NCI-H128 (cell line): ENCODE results near the gene CDKN1B.
A peak's percentile ranks its signal among the peaks of the same experiment; 100 is the strongest.
"Not testable (repeated sequence)": the region's sequence is repeated elsewhere in the genome, so short reads cannot be mapped to it uniquely, and the experiment has no call there.

ENCODE experiments used
- DNase-seq: peaks from one replicate; lab custom pipeline; 2025; ENCODE audit not compliant: unreplicated experiment; lab: John Stamatoyannopoulos, UW

The CDKN1B gene

DNA sequence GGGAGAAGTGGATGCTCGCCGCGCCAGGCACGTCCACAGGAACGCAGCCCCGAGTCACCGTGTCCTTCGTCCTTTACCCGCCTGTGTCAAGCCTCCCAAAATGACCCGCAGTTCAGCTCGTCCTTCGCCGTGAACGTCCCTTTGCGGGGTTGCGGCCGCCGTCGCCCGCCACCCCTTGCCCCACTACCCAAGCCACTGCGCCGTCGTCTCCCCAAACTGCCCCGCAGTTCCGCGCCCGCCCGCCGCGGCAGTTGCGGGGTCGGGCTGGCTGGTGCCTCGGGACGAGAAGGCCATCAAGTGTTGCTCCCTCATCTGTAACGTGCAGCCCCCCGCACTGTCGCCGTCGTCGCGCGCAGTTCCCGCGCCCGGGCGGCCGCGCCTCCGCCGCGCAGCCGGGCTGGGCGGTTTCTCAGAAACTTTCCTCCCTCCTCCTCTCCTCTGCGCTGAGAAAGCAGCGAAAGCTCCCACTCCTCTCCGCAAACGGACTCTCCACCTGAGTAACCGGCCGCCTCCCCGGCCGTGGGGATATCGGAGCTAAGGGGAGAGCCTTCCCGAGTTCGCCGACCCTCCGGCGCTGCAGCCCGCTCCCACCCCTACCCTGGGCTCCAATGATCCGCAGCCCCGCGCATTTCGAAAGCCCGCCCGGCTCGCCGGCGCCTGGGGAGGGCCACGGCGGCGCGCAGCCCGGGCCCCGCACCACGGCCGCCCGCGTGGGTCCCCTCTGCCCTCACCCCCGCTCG is 6.7 kb downstream of the CDKN1B start:
- DNase-seq = no peak

DNA sequence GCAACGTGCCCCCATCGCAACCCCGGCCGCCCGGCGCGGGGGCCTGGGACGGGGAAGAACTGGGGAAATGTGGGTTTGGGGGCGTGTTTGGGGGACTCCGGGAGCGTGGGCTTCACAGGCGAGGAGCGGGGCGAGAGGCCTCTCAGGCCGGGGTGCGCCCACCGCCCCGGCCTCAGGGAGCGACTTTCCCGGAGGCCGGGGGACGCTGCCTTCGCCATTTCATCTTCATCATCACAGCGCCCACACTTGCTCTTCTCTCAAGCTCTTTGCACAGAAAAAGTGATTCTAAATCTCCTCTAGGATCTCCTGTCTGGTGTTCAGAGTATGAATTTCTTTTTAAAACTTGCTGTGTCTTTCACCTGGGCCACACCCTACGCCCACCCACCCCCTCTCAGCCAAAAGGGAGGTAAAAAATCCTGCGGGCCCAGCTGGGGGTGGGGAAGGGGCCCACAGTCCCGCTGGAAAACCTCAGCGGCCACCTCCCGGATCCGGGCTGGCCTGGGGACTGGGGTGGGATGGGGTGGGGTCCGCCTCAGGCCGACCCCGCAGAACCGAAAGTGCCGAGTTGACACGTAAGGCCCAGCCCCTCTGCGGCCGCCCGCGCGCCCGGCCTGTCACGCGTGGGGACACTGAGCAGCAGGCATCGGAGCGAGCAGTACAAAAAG is 7.4 kb downstream of the CDKN1B start:
- no peak for DNase-seq

DNA sequence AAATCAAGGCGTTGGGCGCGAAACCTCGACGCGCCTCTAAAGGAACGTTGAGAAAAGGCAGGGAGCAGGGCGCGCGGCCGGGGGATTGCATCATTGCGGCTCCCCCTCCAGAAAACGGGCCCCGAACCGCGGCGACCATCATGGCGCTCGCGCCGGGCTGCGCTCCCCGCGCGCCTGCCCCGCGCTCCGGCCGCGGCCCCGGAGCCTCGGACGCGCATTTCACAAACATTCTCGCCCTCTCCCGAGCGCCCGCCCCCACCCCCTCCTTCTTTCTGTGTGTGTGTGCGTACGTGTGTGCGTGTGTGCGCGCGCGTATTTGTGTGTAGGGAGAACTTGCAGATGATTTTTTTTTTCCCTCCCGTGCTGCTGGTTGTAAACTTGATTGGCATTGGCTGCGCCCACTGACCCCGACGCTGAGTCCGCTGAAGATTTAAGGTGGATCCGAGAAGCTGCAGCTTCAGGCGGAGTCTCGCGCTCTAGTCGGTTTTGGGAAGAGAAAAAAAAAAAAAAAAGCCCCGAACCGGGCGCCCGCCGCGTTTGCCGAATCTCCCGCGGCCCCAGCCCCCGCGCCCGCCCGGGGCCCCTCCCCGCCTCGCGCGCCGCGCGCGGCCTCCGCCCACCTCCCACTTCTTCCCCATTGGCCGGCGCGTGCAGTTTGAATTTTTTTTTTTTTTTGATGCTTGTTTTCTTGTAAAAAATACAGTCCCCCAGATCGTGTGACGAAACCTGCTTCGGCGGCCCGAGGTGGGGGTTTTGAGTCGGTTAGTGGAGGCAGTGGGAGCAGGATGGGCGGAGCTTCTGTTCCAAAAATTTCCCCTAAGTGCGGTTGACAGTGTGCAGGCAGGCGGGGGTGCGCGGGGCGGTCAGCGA is 8.2 kb downstream of the CDKN1B start:
- peak; percentile 99 for DNase-seq

DNA sequence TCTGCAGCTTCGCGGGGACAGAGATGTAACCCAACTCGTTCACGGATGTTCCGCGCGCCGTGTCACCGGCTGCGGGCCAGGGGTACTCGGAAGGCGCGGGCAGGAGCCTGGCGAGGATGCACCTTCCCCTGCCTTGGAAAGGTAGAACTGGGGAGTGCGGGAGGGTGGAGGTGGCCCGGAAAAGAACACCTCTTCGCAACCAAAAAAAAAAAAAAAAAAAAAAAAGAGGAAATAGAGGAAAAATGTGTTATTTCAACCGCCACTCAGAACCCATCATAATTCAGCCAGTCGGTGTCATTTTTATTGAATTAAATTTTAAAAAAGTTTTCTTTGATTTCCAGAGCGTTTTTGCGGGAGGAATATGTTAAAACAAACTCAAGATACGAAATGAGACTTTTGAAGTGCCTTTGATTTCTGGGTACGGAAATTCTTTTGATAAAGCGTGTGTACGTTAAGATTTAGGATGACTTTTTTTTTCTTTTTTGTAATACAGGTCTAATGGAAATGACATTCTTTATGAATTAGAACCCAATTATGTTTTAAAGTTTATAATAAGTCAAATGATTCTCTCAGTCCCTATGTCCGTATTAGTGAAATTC is 8.9 kb downstream of the CDKN1B start:
- DNase-seq = no peak

DNA sequence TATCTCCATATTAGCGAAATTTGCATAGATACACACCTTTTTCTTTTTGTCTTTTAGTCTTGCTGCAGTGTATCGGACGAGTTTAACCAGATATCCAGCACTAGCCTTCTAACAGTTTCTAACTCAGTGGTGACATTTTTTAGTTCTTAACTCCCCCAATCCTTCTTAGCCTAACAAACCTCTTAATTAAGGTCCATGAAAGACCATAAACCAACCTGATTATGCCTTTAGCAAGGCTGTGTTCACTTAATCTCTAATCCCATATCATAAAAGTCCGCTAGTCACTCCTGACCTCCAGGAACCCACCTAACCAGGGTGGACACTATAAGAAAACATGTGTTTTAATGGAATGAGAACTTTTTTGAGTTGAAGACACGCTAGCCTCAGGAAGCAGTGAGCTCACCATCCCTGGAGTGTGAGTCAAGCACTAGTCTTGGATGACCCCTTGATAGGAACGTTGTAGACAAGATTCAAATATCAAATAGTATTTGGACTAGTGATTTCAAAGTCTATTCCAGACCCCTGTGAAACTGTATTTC is 9.5 kb downstream of the CDKN1B start:
- DNase-seq = no peak

DNA sequence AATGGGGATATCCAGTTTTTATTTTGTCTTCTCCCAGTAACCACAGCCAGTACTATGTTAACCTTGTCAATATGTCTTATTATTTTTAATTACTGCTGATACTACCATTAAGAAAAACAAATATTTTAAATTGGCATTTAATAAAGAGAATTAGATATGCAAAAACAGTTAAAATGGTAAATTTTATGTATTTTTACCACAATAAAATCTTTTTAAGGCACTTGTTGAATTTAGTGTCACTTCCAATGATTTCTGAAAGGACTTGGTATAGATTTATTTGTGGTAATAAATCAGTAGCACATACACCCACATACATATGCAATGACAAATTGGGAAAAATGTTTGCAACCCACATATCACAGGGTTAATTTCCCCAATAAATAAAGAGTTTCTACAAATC is 14.0 kb downstream of the CDKN1B start:
- DNase-seq = no peak

DNA sequence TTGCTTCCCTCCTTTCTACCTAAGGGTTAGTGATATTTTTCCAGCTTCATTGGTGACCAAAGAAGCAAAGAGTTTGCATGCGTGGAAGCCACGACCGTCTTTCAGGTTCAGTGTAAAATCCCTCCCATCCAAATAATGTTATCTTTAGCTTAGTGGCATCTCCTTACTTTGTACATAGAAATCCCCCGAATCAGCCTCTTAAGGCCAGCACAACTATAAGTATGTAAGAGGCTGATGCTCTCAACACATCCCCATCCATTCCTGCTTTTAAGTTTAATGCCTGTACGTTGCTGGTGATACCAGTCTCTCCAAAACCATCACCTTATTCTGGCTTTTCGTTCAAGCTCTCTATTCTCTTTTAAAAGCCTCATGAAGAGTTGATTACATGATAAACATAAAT is 14.6 kb downstream of the CDKN1B start:
- DNase-seq = no peak

DNA sequence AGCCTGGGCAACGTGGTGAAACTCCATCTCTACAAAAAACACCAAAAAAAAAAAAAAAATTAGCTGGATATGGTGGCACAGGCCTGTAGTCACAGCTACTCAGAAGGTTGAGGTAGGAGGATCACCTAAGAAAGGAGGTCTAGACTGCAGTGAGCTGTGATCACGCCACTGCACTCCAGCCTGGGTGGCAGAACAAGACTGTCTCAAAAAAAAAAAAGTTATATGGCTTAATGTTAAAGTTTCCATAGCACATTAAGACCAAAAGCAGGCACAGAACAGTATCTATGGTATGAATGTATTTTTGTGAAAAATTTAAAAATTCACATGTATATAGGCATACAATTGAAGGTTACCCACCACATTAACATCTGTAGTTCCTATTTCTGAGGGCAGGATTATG is 15.9 kb downstream of the CDKN1B start:
- DNase-seq = no peak

DNA sequence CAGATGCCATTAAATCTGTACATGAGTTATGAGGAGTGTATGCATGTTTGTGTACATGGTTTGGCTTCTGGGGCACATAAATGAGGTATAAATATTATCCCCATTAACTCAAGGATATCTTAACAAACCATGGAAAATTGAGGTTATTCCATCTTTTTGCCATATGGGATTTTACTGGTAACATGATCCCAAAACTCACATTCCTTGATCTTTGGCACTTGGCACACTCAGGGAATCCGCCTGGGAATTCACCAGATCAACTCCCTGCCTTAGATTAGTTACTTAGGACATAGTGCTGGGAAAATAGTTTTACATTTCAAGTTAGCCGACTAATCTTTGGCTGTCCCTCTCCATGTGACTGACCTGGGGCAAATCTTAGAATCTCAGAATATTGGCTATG is 16.9 kb downstream of the CDKN1B start:
- DNase-seq = no peak

DNA sequence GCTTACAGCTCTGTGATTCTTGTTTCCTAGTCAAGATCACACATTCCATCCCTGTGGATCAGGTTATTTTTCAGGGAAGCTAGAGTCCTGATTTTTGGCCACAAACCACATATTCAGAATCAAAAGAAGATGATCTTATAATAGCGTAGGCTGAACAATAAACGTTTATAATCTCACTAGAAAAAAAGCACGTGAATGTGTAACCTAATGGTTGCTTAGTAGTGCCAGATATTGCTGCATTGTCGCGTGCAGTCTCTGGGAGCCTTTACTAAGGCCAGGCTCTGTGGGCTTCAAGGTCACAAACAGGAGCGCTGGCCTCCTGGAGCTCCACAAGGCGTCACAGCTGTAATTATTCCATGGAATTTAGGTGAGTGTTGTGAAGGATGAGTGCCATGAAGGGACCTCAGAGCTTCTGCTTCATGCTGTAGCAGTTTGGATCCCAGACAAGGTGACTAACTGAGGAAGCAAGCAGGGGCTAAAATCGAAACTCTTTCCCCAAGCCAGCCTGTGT is 17.4 kb downstream of the CDKN1B start:
- no peak for DNase-seq

DNA sequence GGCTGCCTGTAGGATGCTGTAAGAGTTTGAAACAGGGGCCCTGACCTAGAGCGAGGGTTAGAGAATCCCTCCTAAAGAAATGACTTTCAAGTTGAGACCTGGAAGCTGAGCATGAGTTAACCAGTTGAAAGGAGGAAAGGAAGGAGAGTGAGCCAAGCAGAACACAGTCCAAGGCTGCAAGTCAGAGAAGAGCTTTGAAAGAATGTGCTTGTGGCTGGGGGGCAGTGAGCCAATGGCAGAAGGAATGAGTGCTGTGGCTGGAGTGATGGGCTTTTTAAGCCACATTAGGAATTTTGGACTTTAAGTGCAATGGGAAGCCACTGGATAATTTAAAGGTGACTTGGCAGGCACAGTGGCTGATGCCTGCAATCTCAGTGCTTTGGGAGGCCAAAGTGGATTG is 18.1 kb downstream of the CDKN1B start:
- no peak for DNase-seq

DNA sequence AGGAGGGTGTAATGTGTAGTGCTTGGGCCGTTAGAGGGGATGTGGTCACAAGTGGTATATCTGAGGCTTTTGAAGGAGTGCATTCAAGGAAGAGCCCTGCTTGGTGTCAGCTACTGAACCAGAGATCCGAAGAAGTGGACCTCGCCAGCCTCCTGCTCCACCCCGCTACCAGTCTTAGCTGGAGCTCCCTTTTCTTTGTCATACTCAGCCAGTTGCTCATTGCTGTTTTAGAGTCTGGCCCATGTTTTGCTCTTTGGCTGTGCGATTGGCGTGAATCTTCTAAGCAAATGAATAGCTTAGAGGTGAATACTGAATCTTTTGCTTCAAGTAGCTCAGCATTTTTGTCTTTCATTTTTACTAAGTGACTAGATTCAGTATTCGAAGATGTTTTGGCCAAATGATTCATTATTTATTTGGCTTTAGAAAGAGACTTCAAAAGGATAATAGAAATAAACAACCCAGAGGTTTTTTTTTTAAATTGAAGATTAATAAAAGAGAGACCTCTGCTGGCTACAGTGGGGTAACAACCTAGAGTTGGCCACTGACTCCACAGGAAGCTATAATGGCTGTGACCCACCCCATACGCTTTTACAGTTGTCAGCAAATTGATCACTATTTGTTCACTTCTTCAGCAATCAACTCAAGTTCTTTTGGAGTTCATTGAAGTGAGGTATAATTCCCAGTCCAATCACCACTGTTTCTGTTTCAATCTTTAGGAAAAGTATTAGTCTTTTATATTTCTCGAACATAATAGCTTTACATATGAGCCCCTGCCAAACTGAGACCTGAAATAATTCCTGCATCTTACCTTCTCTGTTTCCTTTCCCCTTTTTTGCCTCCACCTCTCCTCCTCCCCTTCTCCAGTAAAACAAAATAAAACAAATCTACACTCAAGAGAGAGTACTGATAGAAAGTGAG is 19.9 kb downstream of the CDKN1B start:
- DNase-seq = no peak

DNA sequence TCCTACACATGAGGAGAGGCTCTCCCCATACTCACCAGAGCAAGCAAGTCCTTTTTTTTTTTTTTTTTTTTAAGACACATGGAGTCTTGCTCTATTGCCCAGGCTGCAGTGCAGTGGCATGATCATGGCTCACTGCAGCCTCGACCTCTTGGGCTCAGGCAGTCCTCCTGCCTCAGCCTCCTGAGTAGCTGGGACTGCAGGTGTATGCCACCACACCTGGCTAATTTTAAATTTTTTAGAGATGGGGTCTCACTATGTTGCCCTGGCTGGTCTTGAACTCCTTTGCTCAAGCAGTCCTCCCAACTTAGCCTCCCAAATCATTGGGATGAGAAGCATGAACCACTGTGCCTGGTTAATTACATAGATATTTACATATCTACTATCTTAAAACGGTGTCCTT is 21.0 kb downstream of the CDKN1B start:
- DNase-seq = not testable (repeated sequence)

DNA sequence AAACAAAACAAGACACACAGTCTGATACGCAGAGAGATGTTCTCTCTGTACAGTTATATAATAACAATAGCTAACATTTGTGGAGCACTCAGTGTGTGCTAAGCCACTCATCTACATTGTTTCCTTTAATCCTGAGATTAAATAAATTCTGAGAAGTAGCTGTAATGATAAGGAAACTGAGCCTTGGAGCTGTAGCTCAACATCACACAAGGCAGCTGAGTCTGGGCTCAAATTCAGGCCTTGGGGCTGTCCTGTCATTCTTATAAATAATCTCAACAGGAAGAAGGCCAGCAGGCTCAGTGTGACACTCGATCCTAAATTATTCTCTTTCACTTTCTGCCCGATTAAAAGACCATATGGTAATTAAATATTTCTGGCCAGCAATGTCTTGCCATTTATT is 24.5 kb downstream of the CDKN1B start:
- DNase-seq = no peak

DNA sequence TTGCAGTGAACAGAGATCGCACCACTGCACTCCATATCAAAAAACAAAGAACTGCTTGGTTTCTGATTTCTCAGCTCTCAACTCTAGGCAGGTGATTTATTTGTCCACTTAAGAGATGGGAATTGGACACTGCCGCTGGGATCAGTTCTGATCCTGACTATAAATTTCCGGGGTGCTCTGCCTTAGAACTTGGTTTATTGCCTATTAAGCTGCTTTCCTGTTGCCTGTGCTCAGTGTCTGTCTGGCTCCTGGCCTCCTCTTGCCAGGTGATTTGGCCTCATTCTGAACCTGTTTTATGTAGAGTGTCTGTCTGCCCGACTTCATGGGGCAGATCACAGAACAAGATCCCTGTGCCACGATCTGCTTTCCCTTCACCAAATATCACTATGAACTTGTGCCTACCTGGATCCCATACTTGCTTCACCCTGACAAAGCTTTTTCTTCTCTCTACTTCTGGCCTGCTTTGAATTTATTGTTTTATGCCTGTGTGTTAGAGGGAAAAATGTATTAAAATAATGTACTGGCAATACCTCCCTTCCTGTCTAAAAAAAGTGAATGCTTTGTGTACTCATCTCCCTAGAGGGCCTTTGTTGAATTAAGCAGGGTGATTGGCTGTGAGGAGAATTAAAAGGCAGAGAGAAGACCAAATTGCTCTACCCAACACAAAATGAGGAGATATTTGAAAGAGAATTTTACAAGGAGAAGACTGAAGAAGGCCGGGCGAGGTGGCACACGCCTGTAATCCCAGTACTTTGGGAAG is 27.6 kb downstream of the CDKN1B start:
- DNase-seq = no peak

DNA sequence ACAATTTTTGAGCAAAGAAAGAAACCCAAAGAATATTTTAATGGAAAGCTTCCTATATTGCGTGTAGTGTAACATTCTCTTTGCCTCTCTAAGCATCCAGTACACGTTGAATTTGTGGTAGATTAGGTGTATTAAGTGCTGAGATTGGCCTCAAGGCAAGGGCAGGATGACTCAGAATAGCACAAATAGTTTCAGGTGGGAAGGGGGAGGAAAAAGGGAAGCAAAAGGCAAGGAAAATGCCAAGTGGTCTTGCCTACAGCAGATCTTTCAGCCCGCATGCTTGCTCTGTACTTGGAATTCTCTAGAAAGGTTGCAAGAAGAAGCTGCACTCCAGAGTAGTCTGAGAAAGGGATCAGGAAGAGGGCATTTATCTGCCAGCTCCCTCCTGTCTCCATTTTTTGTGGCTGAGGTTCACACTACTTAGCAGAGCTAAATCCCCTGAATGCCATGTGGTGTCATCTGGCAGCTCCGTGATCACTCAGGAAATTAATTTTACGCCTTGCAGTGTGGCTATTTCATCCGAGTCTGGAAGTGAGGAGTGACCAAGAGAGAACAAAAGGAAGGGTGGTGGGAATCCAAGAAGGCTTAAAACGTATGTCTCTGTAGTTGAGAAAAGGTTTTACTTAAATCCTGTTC is 28.5 kb downstream of the CDKN1B start:
- no peak for DNase-seq

DNA sequence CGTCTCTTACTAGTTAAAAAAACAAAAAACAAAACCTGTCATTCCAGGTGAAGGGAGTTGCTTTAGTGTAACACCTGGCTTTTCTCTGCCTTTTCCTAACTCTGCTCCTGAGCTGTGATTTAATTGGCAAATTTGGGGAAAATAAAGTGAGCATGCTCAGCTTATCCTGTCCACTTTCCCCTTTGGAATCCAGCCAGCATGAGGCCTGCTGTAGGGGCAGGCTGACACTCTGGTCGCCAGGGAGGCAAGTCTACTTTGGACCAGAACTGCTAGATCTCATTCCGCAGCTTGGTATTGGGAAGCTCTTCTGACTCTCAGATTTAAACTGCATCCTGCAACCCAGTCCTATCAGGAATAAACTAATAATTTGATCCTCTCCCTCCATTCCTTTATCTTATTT is 30.1 kb downstream of the CDKN1B start:
- DNase-seq = no peak

DNA sequence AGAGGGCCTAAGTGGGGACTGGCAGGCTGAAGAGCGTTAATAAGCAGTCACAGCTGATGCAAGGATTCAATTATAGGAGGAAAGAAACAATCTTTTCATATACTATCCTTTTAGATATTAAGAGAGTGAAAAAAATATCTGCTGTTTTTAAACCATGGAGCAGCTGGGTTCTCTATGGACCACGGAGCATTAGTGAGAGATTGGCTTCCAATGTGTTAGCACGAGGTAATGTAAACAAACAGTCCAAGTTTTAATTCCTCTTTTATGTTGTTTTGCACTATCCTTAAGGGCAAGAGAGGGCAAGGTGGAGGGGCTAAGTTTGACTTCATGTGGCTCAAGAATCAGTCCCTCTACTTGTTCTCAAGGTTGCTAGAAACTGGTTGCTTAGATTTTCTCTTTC is 30.9 kb downstream of the CDKN1B start:
- no peak for DNase-seq

DNA sequence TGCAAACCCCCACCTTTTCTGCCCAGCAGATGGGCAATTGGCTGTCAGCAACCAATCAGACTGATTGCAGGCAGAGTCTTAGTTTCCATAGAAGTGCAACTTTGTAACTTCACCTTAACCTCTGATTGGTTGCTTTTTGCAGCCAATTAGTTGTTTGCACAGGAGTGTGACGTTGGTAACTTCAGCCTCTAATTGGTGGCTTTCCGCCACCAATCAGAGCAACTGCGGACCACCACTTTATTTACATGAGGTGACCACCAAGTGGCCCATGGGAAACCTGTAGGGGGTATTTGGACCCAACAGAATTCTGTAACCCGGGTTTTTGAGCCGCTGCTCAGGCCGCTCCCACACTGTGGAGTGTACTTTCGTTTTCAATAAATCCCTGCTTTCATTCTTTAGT is 32.3 kb downstream of the CDKN1B start:
- no peak for DNase-seq
